UCSD-AML1 (cell line): ENCODE data around the gene HIVEP3.

ENCODE experiments used
- DNase-seq: peaks from one replicate; lab custom pipeline; 2025; ENCODE audit not compliant: unreplicated experiment; lab: John Stamatoyannopoulos, UW

HIVEP3 gene

GRCh38 chr1:41492341-41492848 is 426.3 kb downstream of the HIVEP3 start:
- peak; percentile 60 for DNase-seq

DNA sequence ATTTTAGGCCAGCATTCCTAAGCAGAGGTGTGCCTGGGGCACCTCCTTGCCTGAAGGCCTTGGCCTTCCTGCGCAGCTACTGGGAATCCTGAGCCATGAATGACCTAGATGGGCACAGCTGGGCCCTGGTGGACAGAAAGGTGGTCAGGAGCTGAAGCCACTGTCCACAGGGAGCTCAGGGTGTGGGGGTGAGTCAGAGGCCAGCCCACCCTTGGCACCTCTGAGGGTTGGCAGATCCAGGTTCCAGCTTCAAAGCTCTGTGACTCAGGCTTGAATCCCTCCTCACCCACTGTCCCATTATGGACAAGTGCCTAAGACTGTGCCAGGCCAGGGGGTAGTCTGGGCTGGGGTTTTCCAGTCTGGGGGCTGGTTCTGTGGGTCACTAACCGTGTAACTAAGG is 427.8 kb downstream of the HIVEP3 start:
- no peak for DNase-seq

DNA sequence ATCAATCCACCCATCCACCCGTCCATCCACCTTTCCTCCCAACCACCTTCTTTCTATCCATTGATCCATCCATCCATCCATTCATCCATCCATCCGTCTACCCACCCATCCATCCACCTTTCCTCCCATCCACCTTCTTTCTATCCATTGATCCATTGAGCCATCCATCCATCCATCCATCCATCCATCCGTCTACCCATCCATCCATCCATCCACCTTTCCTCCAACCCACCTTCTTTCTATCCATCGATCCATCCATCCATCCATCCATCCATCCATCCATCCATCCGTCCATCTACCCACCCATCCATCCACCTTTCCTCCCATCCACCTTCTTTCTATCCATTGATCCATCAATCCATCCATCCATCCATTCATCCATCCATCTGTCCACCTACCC is 429.2 kb downstream of the HIVEP3 start:
- DNase-seq = no peak

GRCh38 chr1:41488040-41488951 is 430.4 kb downstream of the HIVEP3 start:
- no peak for DNase-seq

- no peak for DNase-seq
Measured at GRCh38 chr1:41487126-41488039, 431.3 kb downstream of the HIVEP3 start.

DNA sequence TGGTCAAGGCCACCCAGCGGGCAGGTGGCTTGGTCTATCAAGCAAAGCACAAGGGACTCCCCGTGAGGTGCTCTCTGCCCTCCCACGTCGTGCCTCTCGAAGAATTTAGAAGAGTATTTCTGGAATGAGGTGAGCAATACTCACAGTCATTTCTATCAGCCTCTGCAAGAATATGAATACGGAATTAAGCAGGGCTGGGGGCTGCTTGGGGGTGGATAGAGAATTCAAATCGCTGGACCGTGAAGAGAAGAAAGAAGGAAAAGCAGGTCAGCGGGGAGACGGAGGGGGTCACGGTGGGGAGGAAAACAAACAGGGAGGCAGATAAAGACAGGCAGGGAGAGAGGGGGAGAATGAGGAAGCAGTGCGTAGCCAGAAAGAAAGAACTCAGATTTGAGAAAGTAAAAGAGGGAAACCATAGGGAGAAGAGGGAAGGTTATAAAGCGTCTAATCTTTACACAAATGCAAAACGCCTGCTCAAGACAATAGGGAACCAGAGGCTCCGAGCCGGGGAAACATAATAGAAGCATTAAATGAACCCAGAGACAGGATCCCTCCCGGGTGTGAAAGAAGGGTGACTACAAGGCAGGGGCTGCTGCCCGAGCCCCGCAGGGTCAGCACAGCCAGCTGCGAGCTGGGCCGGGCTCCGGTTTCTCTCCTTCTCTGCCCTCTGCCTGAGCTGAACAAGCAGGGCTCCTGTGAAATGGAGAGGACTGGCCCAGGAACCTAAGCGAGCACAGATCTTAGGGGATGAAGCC is 432.2 kb downstream of the HIVEP3 start:
- no peak for DNase-seq

DNA sequence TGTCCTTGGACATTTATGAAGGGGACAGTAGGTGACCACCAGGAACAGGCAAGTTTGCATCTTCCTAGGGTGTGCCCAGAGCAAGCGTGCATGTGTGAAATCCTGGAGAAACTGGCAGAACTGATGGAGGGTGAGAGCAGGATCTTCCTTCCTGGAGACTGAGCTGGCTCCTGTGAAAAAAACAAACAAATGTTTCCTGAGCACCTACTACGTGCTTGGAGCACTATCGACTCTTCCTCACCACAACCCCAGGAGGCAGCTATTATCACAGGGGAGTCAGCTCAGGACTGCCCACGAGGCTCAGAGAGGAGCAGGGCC is 432.7 kb downstream of the HIVEP3 start:
- no peak for DNase-seq

- no peak for DNase-seq
Measured at GRCh38 chr1:41485605-41486004, 433.1 kb downstream of the HIVEP3 start.

DNA sequence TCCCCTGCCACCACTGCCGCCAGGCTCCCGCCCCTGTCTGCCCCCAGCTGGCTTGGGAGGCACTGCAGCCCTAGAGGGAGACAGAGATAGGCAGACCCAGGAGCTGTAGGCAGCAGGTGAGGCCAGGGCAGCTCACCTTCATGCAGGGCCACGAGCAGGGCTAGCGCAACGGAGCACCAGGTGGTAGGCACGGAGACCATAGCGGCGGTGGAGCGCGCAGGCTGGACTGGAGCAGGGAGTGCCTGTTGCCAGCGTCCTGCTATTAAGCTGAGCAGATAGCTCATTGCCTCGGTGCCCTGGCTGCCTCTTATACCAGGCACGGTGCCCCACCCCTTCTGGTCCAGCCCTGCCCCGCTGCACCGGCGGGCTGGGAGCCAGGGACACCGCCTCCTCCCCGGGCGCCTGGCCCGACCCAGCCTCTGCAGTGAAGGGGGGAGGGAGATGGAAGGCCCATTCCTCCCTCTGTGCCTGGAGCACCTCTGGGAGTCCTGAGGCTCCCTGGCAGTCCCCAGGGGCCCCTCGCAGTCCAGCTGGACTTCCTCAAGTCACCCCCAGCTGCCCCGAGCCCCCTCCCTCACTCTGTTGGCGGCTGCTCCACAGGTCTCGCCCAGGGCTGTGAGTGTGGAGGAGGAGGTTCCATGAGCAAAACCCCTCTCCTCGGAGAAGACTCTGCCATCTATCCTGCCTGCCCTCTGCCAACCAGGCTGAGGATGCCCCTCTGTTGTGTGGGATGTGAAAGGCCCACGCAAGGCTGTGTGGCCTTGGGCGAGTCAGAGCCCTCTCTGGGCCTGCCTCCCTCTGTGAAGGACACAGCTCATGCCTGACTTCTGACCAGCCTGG is 434.1 kb downstream of the HIVEP3 start, which contains the start of gene EDN2:
Gene EDN2, minus strand, starts transcription at position 282 of the 840 bp plus-strand sequence. Its CDS starts 82 bp downstream, at position 200.
- DNase-seq = peak; percentile 22

DNA sequence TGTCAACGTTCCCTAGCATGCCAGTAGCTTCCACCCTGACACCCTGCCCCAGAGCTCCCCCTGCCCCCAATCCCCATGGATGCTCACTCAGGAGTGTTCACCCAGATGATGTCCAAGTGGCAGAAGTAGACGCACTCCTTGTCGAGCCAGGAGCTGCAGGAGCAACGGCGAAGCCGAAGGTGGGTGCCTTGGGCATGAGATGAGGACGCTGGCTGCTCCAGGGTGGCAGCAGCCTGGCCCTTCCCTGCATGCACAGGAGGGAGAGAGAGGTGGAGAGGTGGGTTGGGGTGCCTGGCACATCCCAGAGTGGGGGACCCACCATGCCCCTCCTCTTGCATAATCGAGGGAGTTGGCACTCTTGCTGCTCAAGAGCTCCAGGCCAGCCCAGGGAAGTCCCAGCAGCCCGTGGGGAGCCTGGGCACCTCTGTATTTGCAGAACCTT is 434.7 kb downstream of the HIVEP3 start:
- DNase-seq = no peak

DNA sequence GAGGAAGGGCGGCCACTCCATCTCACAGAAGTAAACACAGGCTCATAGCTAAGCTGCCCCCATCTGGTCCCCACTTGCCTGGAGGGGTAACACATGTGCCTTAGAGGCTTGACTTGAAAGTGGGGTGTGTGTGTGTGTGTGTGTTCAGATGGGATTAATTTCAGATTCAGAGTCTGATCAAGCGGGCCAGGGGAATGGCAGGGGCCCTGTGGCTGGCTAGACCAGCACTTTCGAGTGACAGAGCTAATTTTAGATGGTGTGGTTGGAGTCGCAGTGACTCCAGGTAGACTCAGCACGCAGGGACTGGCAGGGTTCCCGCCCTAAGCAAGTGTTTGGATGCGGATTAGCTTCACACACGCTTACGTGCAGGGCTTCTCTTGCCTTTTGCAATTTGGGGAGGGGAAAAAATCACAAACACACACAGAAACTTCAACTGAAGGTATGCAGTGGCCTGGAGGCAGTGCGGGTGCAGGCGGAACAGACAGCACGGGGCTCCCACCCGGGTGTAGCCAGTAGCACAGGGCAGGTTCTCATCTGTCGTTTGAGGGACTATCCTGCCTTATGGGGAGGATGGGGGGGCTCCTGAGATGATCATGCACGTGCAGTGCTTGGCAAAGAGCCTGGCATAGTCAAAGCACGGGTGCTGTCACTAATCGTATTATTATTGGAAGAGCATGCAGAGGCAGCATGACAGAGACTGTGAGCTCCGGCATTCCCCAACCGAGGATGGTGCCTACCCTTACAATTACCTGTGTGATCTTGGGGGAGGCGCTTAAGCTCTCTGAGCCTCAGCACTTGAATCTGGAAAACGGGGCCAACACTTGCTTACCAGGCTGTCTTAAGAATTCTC is 435.5 kb downstream of the HIVEP3 start:
- no peak for DNase-seq

- no peak for DNase-seq
Measured at GRCh38 chr1:41482001-41482765, 436.5 kb downstream of the HIVEP3 start.

DNA sequence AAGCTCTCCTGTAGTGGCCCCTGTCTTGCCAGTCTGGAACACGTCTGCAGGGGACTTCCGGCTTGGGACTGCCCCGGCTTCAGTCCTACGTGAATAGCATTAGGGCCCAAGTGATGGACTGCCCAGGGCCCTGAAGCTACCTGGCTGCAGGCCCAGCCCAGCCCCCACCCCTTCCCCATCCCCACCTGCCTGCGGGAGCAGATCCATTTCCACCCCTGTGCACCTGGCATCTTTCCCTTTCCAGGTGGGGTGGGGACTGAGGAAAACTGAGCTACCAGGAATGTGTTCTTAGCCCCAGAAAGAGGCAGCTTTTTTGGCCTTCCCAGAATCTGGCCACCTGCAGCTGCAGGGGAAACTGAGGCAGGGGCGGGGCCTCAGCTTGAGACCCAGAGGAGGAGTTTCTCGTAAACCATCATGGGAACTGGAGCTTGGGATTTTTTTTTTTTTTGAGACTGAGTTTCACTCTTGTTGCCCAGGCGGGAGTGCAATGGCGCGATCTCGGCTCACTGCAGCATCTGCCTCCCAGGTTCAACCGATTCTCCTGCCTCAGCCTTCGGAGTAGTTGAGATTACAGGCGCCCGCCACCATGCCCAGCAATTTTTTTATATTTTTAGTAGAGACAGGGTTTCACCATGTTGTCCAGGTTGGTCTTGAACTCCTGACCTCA is 437.5 kb downstream of the HIVEP3 start:
- DNase-seq = no peak

- DNase-seq = no peak
Measured at GRCh38 chr1:41480204-41481108, 438.3 kb downstream of the HIVEP3 start.

DNA sequence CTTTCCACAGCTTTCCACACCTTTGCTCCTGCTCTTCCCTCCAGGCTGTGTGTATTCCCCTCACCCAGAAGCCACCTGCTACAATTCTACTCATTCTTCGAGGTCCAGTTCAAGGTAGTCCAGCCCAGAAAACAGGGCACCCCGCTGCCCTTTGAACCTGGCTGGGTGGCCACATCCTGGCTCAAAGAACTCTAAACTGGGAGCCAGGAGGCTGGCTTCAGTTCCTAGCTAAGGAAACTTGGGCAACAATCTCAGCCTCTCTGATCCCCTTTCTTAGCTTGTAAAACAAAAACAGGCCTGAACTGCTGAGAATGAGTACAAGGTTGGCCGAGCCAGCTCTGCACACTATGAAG is 438.9 kb downstream of the HIVEP3 start:
- DNase-seq = no peak

DNA sequence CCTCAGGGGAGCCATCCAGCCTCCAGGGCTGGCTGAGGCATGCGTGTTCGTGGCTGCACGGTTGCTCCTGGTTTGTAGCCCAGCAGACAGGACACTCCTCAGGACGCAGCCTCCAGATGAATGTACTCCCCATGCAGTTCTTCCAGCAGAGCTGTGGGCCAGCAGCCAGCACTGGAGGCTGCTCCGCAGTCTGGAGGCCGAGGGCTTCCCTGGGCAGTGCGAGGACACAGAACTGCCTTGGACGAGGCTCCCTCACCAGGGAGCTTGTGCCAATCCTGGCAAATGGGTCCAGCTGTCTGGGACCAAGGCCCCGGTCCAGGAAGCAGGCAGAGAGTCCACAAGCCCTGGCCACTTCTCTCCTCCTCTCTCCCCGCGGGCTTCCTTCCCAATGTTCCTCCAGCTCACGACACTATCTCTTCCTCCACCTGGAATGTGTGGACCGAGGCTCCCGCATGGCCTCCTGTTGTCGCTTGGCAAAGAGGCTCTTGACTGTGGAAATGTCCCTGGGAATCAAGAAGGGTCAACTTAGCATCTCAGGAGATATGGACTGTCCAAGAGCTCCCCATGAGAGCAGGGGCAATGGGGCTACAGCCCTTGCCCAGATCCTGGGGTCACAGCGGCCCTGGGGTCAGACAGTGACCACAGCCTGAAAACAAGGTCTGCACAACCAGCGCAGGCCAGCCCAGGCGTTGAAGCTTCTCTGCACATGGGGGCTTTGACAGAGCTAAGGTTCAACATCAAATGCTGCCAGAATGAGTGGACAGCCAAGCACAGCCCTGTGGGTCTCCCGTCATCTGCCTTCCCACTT is 439.5 kb downstream of the HIVEP3 start:
- DNase-seq = no peak
